ENCODE results near the gene OAS3.
"Not testable (repeated sequence)": the region's sequence is repeated elsewhere in the genome, so short reads cannot be mapped to it uniquely, and the experiment has no call there.

Gene OAS3

GRCh38 chr12:112937741-112938719 lies at the start of gene OAS3:
Gene OAS3 (plus strand): TSS chr12:112938474. CDS start chr12:112938531, 57 bp downstream.
- peak; percentile 27 to 39 for DNase-seq

- DNase-seq, result no peak
Measured at GRCh38 chr12:112891093-112892024, 46.9 kb upstream of the OAS3 start.

- DNase-seq, result no peak
Measured at GRCh38 chr12:112892856-112893255, 45.4 kb upstream of the OAS3 start.

- DNase-seq, result no peak
Measured at GRCh38 chr12:112894128-112894527, 44.1 kb upstream of the OAS3 start.

GRCh38 chr12:112898380-112898779 lies 39.9 kb upstream of the OAS3 start:
- no peak for DNase-seq

GRCh38 chr12:112900298-112901145 lies 37.8 kb upstream of the OAS3 start:
- DNase-seq, result peak; percentile 10 to 40

GRCh38 chr12:112901271-112901670 lies 37.0 kb upstream of the OAS3 start:
- DNase-seq, result no peak

GRCh38 chr12:112904571-112904970 lies 33.7 kb upstream of the OAS3 start:
- no peak for DNase-seq

GRCh38 chr12:112905451-112906089 lies 32.7 kb upstream of the OAS3 start:
- no peak for DNase-seq

- DNase-seq, result no peak
Measured at GRCh38 chr12:112906712-112907414, 31.4 kb upstream of the OAS3 start, which contains the start of gene OAS1. Gene OAS1 (plus strand): TSS chr12:112906962. CDS start chr12:112907040, 78 bp downstream.

- no peak for DNase-seq
Measured at GRCh38 chr12:112907415-112908157, 30.7 kb upstream of the OAS3 start.

GRCh38 chr12:112908548-112908947 lies 29.7 kb upstream of the OAS3 start:
- DNase-seq, result no peak

GRCh38 chr12:112909693-112910092 lies 28.6 kb upstream of the OAS3 start:
- DNase-seq, result no peak

- DNase-seq, result no peak
Measured at GRCh38 chr12:112913038-112913688, 25.1 kb upstream of the OAS3 start.

- not testable (repeated sequence) for DNase-seq
Measured at GRCh38 chr12:112913888-112914287, 24.4 kb upstream of the OAS3 start.

GRCh38 chr12:112916270-112916669 lies 22.0 kb upstream of the OAS3 start:
- no peak for DNase-seq

- no peak for DNase-seq
Measured at GRCh38 chr12:112919121-112919520, 19.2 kb upstream of the OAS3 start.

GRCh38 chr12:112924986-112925385 lies 13.3 kb upstream of the OAS3 start:
- DNase-seq, result no peak

- DNase-seq, result not testable (repeated sequence)
Measured at GRCh38 chr12:112926416-112927033, 11.7 kb upstream of the OAS3 start.

Measured in NCI-H2081 (cell line).